OCI-LY7 (cell line): ENCODE results near the gene LRFN2.

ENCODE experiments used
- CTCF ChIP-seq: fragments of 200-600 bp; sonication (generic); conservative IDR thresholded peaks from 2 replicates; pipeline ENCODE4 v1.5.1; 2014; ENCODE audit warnings: mild to moderate bottlenecking, antibody characterized with exemption, low read length, moderate library complexity, mixed read lengths
- EZH2phosphoT487 ChIP-seq: fragments of 200-600 bp; sonication (generic); IDR thresholded peaks from 2 replicates; pipeline ENCODE4 v1.6.1; 2018; ENCODE audit warnings: low read depth, borderline replicate concordance, mild to moderate bottlenecking, mixed run types, antibody characterized with exemption, low read length, moderate library complexity, mixed read lengths

GRCh38 chr6:40352006-40352405 is 235.2 kb downstream of the LRFN2 start:
- TF ChIP-seq CTCF (no peak), EZH2phosphoT487 (no peak)
